HepG2 (cell line): ENCODE data around the gene ANKIB1. TPM values are rescaled to one million over a fixed set of nuclear protein-coding genes. Genes with fewer than 3 reads are reported as not detected.

Experiments used
- GATAD1 ChIP-seq: IDR thresholded peaks from 2 replicates; pipeline ENCODE4 v1.6.1; 2016; ENCODE audit warnings: missing genetic modification reagents, missing compliant biosample characterization
- KDM5A ChIP-seq: fragments of 200-600 bp; sonication (generic); IDR thresholded peaks from 2 replicates; pipeline ENCODE4 v1.7.0; 2018; ENCODE audit warnings: antibody characterized with exemption, mild to moderate bottlenecking, low read length, borderline replicate concordance
- MXI1 ChIP-seq: IDR thresholded peaks from 3 replicates; pipeline ENCODE4 v1.6.1; 2012; ENCODE audit warnings: low read depth, low read length, inconsistent platforms, borderline replicate concordance
- PITX1 ChIP-seq: sonication (generic); formaldehyde crosslinking; IDR thresholded peaks from 2 replicates; pipeline ENCODE4 v1.5.1; 2020; ENCODE audit warnings: mild to moderate bottlenecking, missing genetic modification reagents
- RBM22 ChIP-seq: fragments of 200-400 bp; formaldehyde crosslinking; optimal IDR thresholded peaks from 2 replicates; pipeline ENCODE3; 2017; ENCODE audit warnings: mild to moderate bottlenecking, low read length, moderate library complexity
- SMAD3 ChIP-seq: sonication (generic); formaldehyde crosslinking; IDR thresholded peaks from 2 replicates; pipeline ENCODE4 v1.4.0; 2020; ENCODE audit warnings: missing genetic modification reagents
- SNRNP70 ChIP-seq: fragments of 200-400 bp; formaldehyde crosslinking; IDR thresholded peaks from 2 replicates; pipeline ENCODE4 v1.6.1; 2017; ENCODE audit warnings: mild to moderate bottlenecking, low read depth, low read length, moderate library complexity
- SUZ12 ChIP-seq: fragments of 150-350 bp; IDR thresholded peaks from 2 replicates; pipeline ENCODE4 v1.6.1; 2014; ENCODE audit warnings: low read depth, low read length
- XBP1 ChIP-seq: sonication (generic); formaldehyde crosslinking; IDR thresholded peaks from 2 replicates; pipeline ENCODE4 v1.5.0; 2020; ENCODE audit warnings: missing genetic modification reagents
- ZNF124 ChIP-seq: sonication (generic); formaldehyde crosslinking; IDR thresholded peaks from 2 replicates; pipeline ENCODE4 v1.4.0; 2020; ENCODE audit warnings: missing genetic modification reagents
- ZNF224 ChIP-seq: sonication (generic); formaldehyde crosslinking; IDR thresholded peaks from 2 replicates; pipeline ENCODE4 v1.5.0; 2020; ENCODE audit warnings: mild to moderate bottlenecking, missing genetic modification reagents
- ZNF335 ChIP-seq: sonication (generic); formaldehyde crosslinking; IDR thresholded peaks from 2 replicates; pipeline ENCODE4 v1.4.0; 2020; ENCODE audit warnings: missing genetic modification reagents
- ZNF556 ChIP-seq: sonication (generic); formaldehyde crosslinking; IDR thresholded peaks from 2 replicates; pipeline ENCODE4 v1.4.0; 2020; ENCODE audit warnings: mild to moderate bottlenecking, missing genetic modification reagents, borderline replicate concordance
- ZNF564 ChIP-seq: sonication (generic); formaldehyde crosslinking; IDR thresholded peaks from 2 replicates; pipeline ENCODE4 v1.8.1; 2023; ENCODE audit warnings: mild to moderate bottlenecking, missing genetic modification reagents
- ZNF713 ChIP-seq: sonication (generic); formaldehyde crosslinking; IDR thresholded peaks from 2 replicates; pipeline ENCODE4 v1.4.0; 2020; ENCODE audit warnings: mild to moderate bottlenecking, missing genetic modification reagents
- ZNF720 ChIP-seq: sonication (generic); formaldehyde crosslinking; IDR thresholded peaks from 2 replicates; pipeline ENCODE4 v1.4.0; 2020; ENCODE audit warnings: missing genetic modification reagents
- polyA plus RNA-seq, 8 experiments: library from polyadenylated mRNA; depleted of rRNA in 3 of 8; stranded (reverse) in 7 of 8; unstranded in 1 of 8; fragments of >200 nt; fragmentation: Illumina TruSeq in 4 of 8; extraction: Trizol in 4 of 8; gene quantifications; 2 replicates each; pipeline versions ENCODE4 v1.2.1 to v1.2.3, GENCODE V29; 2011 to 2016; ENCODE audit warnings: low read depth in 4 of 8, missing spikeins in 1 of 8, mixed read lengths in 1 of 8; ENCODE audit not compliant: insufficient read depth in 1 of 8
- total RNA-seq, 5 experiments: library from RNA; depleted of rRNA; stranded (reverse); fragments of >200 nt; fragmentation: Illumina TruSeq; extraction: Trizol; gene quantifications; 2 replicates each; pipeline ENCODE4 v1.2.3, GENCODE V29; 2016; ENCODE audit warnings: low read depth in 1 of 5
- TF ChIP-seq, protein P1 (sequence below): sonication (generic); formaldehyde crosslinking; IDR thresholded peaks from 2 replicates; pipeline ENCODE4 v1.4.0; 2020; ENCODE audit warnings: missing genetic modification reagents
- TF ChIP-seq, protein P2 (sequence below): sonication (generic); formaldehyde crosslinking; IDR thresholded peaks from 2 replicates; pipeline ENCODE4 v1.8.0; 2022; ENCODE audit warnings: mild to moderate bottlenecking, missing genetic modification reagents, moderate library complexity
- TF ChIP-seq, protein P3 (sequence below): sonication (generic); formaldehyde crosslinking; IDR thresholded peaks from 2 replicates; pipeline ENCODE4 v1.5.0; 2020; ENCODE audit warnings: mild to moderate bottlenecking, missing genetic modification reagents
- TF ChIP-seq, protein P4 (sequence below): sonication (generic); formaldehyde crosslinking; IDR thresholded peaks from 2 replicates; pipeline ENCODE4 v1.8.0; 2022; ENCODE audit warnings: missing genetic modification reagents, mild to moderate bottlenecking, borderline replicate concordance
- TF ChIP-seq, protein P5 (sequence below): IDR thresholded peaks from 2 replicates; pipeline ENCODE4 v1.6.1; 2016

The ANKIB1 gene
- total and polyA plus RNA-seq, 2 of the 13 experiments (the other 11 are each of a cell fraction or from before 2014, with no cell fraction given) = 28.7 to 29.6 TPM

DNA sequence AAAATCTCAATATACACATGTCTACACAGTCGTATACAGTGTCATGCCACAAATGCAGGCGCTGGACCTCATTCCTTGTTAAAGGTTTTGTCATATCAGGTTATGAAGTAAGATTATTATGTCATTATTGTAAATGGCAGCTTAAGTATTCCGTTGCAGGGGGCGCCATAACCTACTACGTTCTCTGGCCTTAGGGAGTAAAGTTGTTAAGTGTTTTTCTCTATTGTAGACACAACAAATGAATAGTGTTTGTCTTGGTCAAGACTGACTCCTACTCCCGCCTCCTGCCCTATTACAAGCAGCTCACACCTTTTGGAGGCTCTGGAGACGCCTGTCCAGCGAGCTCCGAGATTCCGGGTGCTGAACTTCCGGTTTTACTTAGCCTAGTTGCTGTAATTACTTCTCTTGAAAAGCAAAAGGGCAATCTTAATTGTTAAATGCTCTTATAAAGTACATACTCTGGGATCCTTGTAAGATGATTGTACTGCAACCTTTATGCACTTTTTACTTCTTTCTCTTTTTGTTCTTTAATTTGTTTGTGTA, 202.5 kb downstream of the ANKIB1 start (continued):
- TF ChIP-seq, protein P1, sequence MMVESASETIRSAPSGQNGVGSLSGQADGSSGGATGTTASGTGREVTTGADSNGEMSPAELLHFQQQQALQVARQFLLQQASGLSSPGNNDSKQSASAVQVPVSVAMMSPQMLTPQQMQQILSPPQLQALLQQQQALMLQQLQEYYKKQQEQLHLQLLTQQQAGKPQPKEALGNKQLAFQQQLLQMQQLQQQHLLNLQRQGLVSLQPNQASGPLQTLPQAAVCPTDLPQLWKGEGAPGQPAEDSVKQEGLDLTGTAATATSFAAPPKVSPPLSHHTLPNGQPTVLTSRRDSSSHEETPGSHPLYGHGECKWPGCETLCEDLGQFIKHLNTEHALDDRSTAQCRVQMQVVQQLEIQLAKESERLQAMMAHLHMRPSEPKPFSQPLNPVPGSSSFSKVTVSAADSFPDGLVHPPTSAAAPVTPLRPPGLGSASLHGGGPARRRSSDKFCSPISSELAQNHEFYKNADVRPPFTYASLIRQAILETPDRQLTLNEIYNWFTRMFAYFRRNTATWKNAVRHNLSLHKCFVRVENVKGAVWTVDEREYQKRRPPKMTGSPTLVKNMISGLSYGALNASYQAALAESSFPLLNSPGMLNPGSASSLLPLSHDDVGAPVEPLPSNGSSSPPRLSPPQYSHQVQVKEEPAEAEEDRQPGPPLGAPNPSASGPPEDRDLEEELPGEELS (CRISPR knock-in tag) = no peak
- TF ChIP-seq ZNF335 (CRISPR knock-in tag) (no peak), ZNF720 (CRISPR knock-in tag) (no peak), SMAD3 (CRISPR knock-in tag) (0 out of 2 replicates have a peak, but pooled peaks have one; percentile 26), RBM22 (peak; percentile 77), ZNF556 (0 out of 2 replicates have a peak, but pooled peaks have one; percentile 29), SUZ12 (no peak), MXI1 (no peak), ZNF713 (no peak), ZNF564 (no peak), ZNF124 (CRISPR knock-in tag) (no peak), PITX1 (CRISPR knock-in tag) (no peak), KDM5A (peak; percentile 74; the same call in 1 of the 2 replicates), GATAD1 (CRISPR knock-in tag) (no peak), XBP1 (CRISPR knock-in tag) (no peak), SNRNP70 (no peak), ZNF224 (CRISPR knock-in tag) (no peak)
- TF ChIP-seq, protein P2, sequence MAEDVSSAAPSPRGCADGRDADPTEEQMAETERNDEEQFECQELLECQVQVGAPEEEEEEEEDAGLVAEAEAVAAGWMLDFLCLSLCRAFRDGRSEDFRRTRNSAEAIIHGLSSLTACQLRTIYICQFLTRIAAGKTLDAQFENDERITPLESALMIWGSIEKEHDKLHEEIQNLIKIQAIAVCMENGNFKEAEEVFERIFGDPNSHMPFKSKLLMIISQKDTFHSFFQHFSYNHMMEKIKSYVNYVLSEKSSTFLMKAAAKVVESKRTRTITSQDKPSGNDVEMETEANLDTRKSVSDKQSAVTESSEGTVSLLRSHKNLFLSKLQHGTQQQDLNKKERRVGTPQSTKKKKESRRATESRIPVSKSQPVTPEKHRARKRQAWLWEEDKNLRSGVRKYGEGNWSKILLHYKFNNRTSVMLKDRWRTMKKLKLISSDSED = no peak
- TF ChIP-seq, protein P3, sequence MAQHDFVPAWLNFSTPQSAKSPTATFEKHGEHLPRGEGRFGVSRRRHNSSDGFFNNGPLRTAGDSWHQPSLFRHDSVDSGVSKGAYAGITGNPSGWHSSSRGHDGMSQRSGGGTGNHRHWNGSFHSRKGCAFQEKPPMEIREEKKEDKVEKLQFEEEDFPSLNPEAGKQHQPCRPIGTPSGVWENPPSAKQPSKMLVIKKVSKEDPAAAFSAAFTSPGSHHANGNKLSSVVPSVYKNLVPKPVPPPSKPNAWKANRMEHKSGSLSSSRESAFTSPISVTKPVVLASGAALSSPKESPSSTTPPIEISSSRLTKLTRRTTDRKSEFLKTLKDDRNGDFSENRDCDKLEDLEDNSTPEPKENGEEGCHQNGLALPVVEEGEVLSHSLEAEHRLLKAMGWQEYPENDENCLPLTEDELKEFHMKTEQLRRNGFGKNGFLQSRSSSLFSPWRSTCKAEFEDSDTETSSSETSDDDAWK (CRISPR knock-in tag) = no peak
- TF ChIP-seq, protein P4, sequence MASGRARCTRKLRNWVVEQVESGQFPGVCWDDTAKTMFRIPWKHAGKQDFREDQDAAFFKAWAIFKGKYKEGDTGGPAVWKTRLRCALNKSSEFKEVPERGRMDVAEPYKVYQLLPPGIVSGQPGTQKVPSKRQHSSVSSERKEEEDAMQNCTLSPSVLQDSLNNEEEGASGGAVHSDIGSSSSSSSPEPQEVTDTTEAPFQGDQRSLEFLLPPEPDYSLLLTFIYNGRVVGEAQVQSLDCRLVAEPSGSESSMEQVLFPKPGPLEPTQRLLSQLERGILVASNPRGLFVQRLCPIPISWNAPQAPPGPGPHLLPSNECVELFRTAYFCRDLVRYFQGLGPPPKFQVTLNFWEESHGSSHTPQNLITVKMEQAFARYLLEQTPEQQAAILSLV (CRISPR knock-in tag) = no peak
- TF ChIP-seq, protein P5, sequence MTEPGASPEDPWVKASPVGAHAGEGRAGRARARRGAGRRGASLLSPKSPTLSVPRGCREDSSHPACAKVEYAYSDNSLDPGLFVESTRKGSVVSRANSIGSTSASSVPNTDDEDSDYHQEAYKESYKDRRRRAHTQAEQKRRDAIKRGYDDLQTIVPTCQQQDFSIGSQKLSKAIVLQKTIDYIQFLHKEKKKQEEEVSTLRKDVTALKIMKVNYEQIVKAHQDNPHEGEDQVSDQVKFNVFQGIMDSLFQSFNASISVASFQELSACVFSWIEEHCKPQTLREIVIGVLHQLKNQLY (CRISPR knock-in tag) = no peak
